ENCODE measurements around the gene ZNF766.
A peak's percentile ranks its signal among the peaks of the same experiment; 100 is the strongest.
"Not testable (repeated sequence)": the region's sequence is repeated elsewhere in the genome, so short reads cannot be mapped to it uniquely, and the experiment has no call there.

The ZNF766 gene

DNA sequence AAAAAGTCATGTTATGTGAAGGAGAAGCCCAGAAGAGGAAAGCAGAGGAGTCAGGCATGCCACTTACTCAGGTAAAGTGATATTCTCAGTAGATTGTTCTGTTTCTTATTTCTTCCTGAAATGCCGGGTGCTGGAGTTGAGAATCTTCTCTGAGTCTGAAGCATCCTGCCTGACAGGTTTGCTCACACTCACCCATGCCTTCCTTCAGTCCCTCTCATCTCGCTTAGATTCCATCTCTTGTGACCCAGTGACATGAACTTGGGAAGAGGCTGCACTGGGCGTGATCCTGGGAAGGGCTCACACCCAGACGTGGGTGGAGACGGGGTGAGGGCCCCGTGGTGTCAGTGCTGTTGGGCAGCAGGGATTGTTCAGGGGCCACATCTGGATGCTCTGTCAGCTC is 8.1 kb downstream of the ZNF766 start:
- DNase-seq: no peak

DNA sequence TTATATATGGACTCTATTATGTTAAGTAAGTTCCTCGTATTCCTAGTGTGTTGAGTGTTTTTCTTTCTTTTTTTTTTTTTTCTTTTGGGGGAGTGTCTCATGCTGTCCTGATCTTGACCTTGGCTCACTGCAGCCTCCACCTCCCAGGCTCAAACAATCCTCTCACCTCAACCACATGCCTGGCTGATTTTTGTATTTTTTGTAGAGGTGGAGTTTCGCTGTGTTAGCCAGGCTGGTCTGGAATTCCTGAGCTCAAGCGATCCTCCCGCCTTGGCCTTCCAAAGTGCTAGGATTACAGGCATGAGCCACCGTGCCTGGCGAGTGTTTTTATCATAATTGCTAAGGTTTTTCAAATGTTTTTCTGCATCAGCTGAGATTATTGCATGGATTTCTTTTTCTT is 16.9 kb downstream of the ZNF766 start:
- no peak for DNase-seq

DNA sequence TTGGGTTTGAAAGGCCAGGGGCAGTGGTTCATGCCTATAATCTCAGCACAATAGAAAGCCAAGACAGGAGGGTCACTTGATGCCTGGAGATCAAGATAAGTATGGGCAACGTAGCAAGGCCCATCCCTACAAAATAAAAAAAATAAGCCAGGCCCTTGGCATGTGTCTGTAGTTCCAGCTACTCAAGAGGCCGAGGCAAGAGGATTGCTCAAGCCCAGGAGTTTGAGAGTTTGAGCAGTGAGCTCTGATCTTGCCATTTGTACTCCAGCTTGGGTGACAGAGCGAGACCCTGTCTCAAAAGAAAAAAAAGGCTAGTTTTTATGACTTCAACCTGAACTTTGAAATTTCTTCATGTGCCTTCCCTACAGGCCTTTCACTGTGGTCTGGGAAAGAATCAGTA is 22.4 kb downstream of the ZNF766 start:
- DNase-seq: no peak

DNA sequence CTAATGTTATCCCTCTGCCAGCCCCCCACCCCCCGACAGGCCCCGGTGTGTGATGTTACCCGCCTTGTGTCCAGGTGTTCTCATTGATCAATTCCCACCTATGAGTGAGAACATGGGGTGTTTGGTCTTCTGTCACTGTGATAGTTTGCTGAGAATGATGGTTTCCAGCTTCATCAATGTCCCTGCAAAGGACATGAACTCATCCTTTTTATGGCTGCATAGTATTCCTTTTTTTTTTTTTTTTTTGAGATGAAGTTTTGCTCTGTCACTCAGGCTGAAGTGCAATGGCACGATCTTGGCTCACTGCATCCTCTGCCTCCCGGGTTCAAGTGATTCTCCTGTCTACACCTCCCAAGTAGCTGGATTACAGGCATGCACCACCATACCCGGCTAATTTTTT is 23.6 kb downstream of the ZNF766 start:
- not testable (repeated sequence) for DNase-seq

- no peak for DNase-seq
These were observed 27.0 kb downstream of the ZNF766 start for GRCh38 chr19:52296400-52296772.

DNA sequence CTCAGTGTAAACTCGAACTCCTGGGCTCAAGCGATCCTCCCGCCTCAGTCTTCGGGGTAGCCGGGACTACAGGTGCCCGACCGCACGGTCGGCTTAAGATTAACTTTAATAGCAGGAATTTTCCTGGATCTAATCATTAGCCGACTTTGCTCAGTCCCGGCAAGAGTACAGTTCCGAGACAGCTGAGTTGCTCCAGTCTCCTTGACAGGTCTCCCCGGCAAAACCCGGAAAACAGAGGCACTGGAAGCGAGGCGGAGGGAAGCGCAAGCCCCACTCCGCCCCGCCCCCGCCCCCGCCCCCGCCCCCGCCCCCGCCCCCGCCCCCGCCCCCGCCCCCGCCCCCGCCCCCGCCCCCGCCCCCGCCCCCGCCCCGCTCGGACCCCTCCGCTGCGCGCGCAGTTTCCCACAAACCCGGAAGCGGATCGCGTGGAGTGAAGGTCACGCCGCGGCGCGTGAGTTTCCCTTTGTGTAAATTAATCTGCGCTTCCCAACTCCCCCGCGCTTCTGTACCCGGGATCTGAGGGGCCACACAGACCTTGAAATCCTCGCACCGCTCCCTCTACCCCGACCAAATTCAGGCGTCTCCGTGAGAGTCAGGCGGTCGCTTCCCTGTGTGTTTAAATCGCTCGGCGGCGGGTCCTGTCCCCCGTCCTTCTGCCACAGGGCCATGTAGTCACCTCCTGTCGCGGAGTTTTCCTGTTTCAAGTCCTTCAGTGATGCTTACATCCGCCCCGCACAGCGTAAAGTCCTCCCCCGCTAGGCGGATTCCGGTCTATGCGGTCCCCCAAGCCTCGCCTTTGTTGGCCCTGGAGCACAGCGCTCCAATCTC is 27.6 kb downstream of the ZNF766 start, which contains the start of gene ZNF480:
Gene ZNF480, plus strand, starts transcription at position 397 of the 828 bp plus-strand sequence. CDS start 3,244 bp downstream, outside the sequence.
- DNase-seq: peak; percentile 85 to 94 (median 90)

GRCh38 chr19:52297601-52298364 is 28.4 kb downstream of the ZNF766 start:
- peak in 1 of 3 experiments; percentile 23 for DNase-seq

DNA sequence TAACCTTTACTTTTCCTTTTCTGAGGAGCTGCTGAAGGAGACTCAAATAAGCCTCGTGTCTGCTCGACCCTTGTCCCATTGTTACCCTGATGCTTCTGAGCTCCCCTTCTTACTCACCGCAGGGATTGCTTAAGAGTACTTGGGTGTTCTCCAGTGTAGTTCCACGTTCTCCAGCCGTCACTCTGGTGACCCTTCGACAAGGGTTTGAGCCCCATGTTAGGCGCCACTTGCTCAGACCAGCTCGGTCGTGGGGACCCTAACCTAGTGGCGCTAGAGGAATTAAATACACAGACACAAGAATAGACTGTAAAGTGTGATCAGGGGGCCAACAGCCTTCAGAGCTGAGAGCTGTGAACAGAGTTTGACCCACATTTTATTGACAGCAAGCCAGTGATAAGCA is 37.9 kb downstream of the ZNF766 start:
- DNase-seq: peak; percentile 14 to 49 (median 24)

DNA sequence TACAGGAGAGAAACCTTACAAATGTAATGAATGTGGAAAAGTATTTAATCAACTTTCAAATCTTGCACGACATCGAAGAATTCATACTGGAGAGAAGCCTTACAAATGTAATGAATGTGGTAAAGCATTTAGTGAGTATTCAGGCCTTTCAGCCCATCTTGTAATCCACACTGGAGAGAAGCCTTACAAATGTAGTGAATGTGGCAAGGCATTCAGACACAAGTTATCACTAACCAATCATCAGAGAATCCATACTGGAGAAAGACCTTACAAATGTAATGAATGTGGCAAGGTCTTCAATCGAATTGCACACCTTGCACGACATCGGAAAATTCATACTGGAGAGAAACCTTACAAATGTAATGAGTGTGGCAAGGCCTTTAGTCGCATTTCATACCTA is 53.0 kb downstream of the ZNF766 start:
- DNase-seq: no peak

DNA sequence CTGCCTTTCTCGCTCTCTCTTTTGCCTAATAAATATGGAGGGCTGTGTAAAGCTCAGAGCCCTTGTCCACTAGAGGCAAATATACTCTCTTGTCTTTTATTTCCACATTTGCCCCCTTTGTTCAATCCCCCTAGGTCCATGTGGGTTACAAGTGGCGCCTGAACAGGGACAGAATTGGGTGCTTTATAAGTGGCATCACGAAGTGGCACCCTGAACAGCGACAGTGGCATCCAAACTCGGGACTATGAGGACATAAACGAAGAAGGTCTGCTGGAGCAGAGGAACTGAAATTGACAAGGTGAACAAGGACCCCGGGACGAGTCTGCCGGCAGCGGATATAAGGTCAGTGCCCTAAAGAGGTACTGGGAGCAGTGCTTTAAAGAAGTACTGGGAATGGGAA is 62.4 kb downstream of the ZNF766 start:
- DNase-seq: peak in 1 of 3 experiments; percentile 2

DNA sequence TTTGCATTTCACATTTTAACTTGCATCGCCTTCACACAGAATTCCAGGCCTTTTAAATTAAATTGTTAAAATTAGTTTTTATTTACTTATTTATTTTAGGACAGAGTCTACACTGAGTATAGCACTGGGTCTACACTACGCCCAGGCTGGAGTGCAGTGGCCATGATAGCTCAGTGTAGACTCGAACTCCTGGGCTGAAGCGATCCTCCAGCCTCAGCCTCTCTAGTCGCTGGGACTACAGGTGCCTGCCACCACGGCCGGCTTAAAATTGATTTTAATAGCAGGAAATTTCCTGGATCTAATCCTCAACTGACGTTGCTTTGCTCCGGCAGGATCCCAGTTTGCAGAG is 66.4 kb downstream of the ZNF766 start:
- no peak for DNase-seq

DNA sequence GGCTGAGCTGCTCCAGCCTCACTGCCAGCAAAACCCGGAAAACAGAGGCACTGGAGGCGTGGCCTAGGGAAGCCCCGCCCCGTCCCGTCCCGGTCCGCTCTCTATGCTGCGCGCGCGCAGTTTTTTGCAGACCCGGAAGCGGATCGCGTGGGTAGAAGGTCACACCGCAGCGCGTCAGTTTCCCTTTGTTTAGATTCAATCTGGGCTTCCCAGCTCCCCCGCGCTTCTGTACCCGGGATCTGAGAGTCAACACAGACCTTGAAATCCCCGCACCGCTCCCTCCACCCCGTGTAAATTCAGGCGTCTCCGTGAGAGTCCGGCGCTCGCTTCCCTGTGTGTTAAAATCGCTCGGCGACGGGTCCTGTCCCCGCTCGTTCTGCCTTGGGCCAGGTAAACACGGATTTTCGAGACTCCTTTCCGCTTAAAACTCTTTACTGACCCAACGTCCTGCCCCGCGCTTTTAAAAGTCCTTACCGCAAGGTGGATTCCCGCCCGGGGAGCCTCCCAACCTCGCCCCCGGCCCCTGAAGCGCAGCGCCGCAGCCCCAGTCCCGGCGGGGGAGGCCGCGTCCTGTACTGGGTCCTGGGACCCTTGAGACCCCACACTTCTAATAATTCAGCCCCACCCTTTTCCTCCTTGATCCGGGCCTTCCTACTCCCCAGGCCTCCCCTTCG is 66.9 kb downstream of the ZNF766 start, which contains the start of gene ZNF610:
Gene ZNF610, plus strand, starts transcription at position 127 of the 674 bp plus-strand sequence. CDS start 12,930 bp downstream, outside the sequence.
- peak; percentile 82 to 91 (median 91) for DNase-seq

GRCh38 chr19:52336791-52337381 is 67.5 kb downstream of the ZNF766 start:
- peak in 1 of 3 experiments; percentile 27 for DNase-seq

- DNase-seq: not testable (repeated sequence)
These were observed 69.6 kb downstream of the ZNF766 start for GRCh38 chr19:52339022-52339421.

GRCh38 chr19:52343548-52343947 is 74.2 kb downstream of the ZNF766 start:
- DNase-seq: peak; percentile 20 to 90 (median 71)

GRCh38 chr19:52345162-52345561 is 75.8 kb downstream of the ZNF766 start:
- DNase-seq: no peak

Data from NCI-H1417 (cell line).